ENCODE measurements around the gene IL5.

The IL5 gene

DNA sequence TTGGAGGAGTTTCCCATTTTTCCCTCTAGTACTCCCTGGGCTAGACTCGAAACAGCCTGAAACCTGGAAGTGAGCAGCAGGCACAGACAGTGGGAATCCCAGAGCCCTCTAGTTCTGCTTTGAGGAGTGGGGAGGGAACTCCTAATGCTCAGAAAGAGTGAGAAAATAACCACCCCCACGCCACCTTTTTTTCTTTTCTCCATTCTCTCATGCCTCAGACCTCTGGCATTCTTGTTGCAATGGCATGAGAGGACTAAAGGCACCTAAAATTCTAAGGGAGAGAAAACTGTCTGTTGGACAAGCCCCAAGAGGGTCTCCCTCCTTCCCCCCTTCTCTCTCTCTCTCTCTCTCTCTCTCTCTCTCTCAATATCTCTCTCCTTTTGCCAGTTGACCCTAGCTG is 37.7 kb downstream of the IL5 start:
- H3K14ac ChIP-seq (ENCODE audit: low read length) = no peak overlapping the region
- no peak overlapping the region for H4K8ac ChIP-seq (ENCODE audit: low read depth, low read length)
- H3K4me3 ChIP-seq (ENCODE audit: low read length in 2 of 2) = no peak overlapping the region
- H3K27me3 ChIP-seq (ENCODE audit: control insufficient read depth in 3 of 3, insufficient read depth in 3 of 3, low read depth in 1 of 3, low read length in 3 of 3) = peaks cover 0 to 8% (median 3%) of the 10 kb centered on the region in 3 experiments
- no peak overlapping the region for H2AK5ac ChIP-seq (ENCODE audit: low read depth, low read length)
- no peak overlapping the region for H2BK12ac ChIP-seq (ENCODE audit: low read length)
- no peak overlapping the region for H3K18ac ChIP-seq (ENCODE audit: low read length)
- no peak overlapping the region for H2BK15ac ChIP-seq (ENCODE audit: low read length)
- no peak overlapping the region for H2AFZ ChIP-seq (ENCODE audit: low read length)
- H3K9me3 ChIP-seq (replicated peaks in 1 of 2; ENCODE audit: control insufficient read depth in 2 of 2, insufficient read depth in 1 of 2, low read depth in 1 of 2, low read length in 2 of 2) = no peaks in the 10 kb centered on the region
- no peaks in the 10 kb centered on the region for H3K79me1 ChIP-seq (ENCODE audit: low read depth, low read length)
- no peak overlapping the region for H2BK5ac ChIP-seq (ENCODE audit: low read length)
- H3K4ac ChIP-seq (ENCODE audit: low read length) = no peak overlapping the region
- H3K23ac ChIP-seq (ENCODE audit: low read depth, low read length, poor library complexity) = no peak overlapping the region
- H3K36me3 ChIP-seq (replicated peaks in 1 of 2; ENCODE audit: control insufficient read depth in 2 of 2, insufficient read depth in 2 of 2, low read length in 2 of 2) = no peaks in the 10 kb centered on the region
- H3K27ac ChIP-seq (replicated peaks; ENCODE audit: low read length) = no peak overlapping the region
- no peak overlapping the region for H3K9ac ChIP-seq (ENCODE audit: low read depth, low read length, poor library complexity)
- no CpG with 5 or more reads among the region's 2 CpGs for WGBS, 2 donors (ENCODE audit: extremely low coverage in 2 of 2, insufficient read length in 2 of 2, insufficient replicate concordance in 1 of 2)
- no peak overlapping the region for H3K4me2 ChIP-seq (ENCODE audit: insufficient read depth, low read length, poor library complexity, severe bottlenecking)
- no peak for DNase-seq (ENCODE audit: low spot score)
- H4K91ac ChIP-seq (ENCODE audit: low read depth, low read length, poor library complexity) = no peak overlapping the region
- H2BK120ac ChIP-seq (ENCODE audit: low read depth, low read length) = no peak overlapping the region
- H3K4me1 ChIP-seq (ENCODE audit: control insufficient read depth in 2 of 2, insufficient read depth in 1 of 2, low read depth in 1 of 2, low read length in 2 of 2) = peaks cover 0 to 5% of the 10 kb centered on the region in 2 donors

DNA sequence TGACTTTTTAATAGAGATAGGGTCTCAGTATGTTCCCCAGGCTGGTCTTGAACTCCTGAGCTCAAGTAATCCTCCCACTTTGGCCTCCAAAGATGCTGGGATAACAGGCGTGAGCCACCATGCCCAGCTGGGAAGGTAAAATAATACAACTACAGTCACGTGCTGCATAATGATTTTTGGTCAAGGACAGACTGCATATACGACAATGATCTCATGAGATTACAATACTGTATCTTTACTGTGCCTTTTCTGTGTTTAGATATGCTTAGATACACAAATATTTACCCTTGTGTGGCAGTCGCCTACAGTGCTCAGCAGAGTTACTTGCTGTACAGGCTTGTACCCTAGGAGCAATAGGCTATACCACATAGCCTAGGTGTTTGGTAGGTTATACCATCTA is 38.6 kb downstream of the IL5 start:
- Histone ChIP-seq H3K4ac (ENCODE audit: low read length) (no peak overlapping the region), H3K4me3 (ENCODE audit: low read length in 2 of 2) (no peak overlapping the region), H3K4me2 (ENCODE audit: insufficient read depth, low read length, poor library complexity, severe bottlenecking) (no peak overlapping the region), H2BK15ac (ENCODE audit: low read length) (no peak overlapping the region), H2BK120ac (ENCODE audit: low read depth, low read length) (no peak overlapping the region), H3K18ac (ENCODE audit: low read length) (no peak overlapping the region), H3K9ac (ENCODE audit: low read depth, low read length, poor library complexity) (no peak overlapping the region), H3K14ac (ENCODE audit: low read length) (no peak overlapping the region), H2AK5ac (ENCODE audit: low read depth, low read length) (no peak overlapping the region), H3K27me3 (ENCODE audit: control insufficient read depth in 3 of 3, insufficient read depth in 3 of 3, low read depth in 1 of 3, low read length in 3 of 3) (peaks cover 0 to 10% (median 3%) of the 10 kb centered on the region in 3 experiments), H2AFZ (ENCODE audit: low read length) (no peak overlapping the region), H2BK5ac (ENCODE audit: low read length) (no peak overlapping the region), H4K8ac (ENCODE audit: low read depth, low read length) (no peak overlapping the region), H2BK12ac (ENCODE audit: low read length) (no peak overlapping the region), H3K9me3 (replicated peaks in 1 of 2; ENCODE audit: control insufficient read depth in 2 of 2, insufficient read depth in 1 of 2, low read depth in 1 of 2, low read length in 2 of 2) (no peaks in the 10 kb centered on the region), H3K4me1 (ENCODE audit: control insufficient read depth in 2 of 2, insufficient read depth in 1 of 2, low read depth in 1 of 2, low read length in 2 of 2) (peaks cover 0 to 10% of the 10 kb centered on the region in 2 donors), H3K27ac (replicated peaks; ENCODE audit: low read length) (no peak overlapping the region), H4K91ac (ENCODE audit: low read depth, low read length, poor library complexity) (no peak overlapping the region), H3K79me1 (ENCODE audit: low read depth, low read length) (no peaks in the 10 kb centered on the region), H3K23ac (ENCODE audit: low read depth, low read length, poor library complexity) (no peak overlapping the region), H3K36me3 (replicated peaks in 1 of 2; ENCODE audit: control insufficient read depth in 2 of 2, insufficient read depth in 2 of 2, low read length in 2 of 2) (no peaks in the 10 kb centered on the region)
- WGBS, 2 donors (ENCODE audit: extremely low coverage in 2 of 2, insufficient read length in 2 of 2, insufficient replicate concordance in 1 of 2) = no CpG with 5 or more reads among the region's 4 CpGs
- no peak for DNase-seq (ENCODE audit: low spot score)

DNA sequence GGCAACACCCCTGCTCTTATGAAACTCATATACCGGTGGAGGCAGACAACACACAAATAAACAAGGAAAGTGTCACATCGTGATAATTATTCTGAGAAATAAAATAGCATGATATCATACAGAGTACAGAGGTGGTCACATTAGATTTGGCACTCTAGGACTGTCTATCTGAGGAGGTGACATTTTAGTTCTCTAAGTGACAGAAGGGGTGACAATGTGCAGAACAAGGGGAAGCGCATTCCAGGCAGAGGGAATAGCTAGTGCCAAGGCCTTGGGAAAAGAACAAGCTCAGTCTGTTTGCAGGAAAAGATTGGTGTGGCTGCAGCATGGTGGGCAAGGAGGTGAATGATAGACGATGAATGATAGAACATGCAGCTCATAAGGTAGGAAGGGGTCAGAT is 40.1 kb downstream of the IL5 start:
- no peak overlapping the region for H3K4me3 ChIP-seq (ENCODE audit: low read length in 2 of 2)
- no peak overlapping the region for H3K4ac ChIP-seq (ENCODE audit: low read length)
- H3K4me2 ChIP-seq (ENCODE audit: insufficient read depth, low read length, poor library complexity, severe bottlenecking) = no peak overlapping the region
- H2BK120ac ChIP-seq (ENCODE audit: low read depth, low read length) = no peak overlapping the region
- no peak overlapping the region for H4K8ac ChIP-seq (ENCODE audit: low read depth, low read length)
- H2AFZ ChIP-seq (ENCODE audit: low read length) = no peak overlapping the region
- peaks cover 0 to 18% (median 3%) of the 10 kb centered on the region in 3 experiments for H3K27me3 ChIP-seq (ENCODE audit: control insufficient read depth in 3 of 3, insufficient read depth in 3 of 3, low read depth in 1 of 3, low read length in 3 of 3)
- H3K36me3 ChIP-seq (replicated peaks in 1 of 2; ENCODE audit: control insufficient read depth in 2 of 2, insufficient read depth in 2 of 2, low read length in 2 of 2) = no peaks in the 10 kb centered on the region
- peaks cover 0 to 10% of the 10 kb centered on the region in 2 donors for H3K4me1 ChIP-seq (ENCODE audit: control insufficient read depth in 2 of 2, insufficient read depth in 1 of 2, low read depth in 1 of 2, low read length in 2 of 2)
- DNase-seq (ENCODE audit: low spot score) = no peak
- no peaks in the 10 kb centered on the region for H3K9me3 ChIP-seq (replicated peaks in 1 of 2; ENCODE audit: control insufficient read depth in 2 of 2, insufficient read depth in 1 of 2, low read depth in 1 of 2, low read length in 2 of 2)
- H3K9ac ChIP-seq (ENCODE audit: low read depth, low read length, poor library complexity) = no peak overlapping the region
- H2BK5ac ChIP-seq (ENCODE audit: low read length) = no peak overlapping the region
- H2BK15ac ChIP-seq (ENCODE audit: low read length) = no peak overlapping the region
- H3K79me1 ChIP-seq (ENCODE audit: low read depth, low read length) = no peaks in the 10 kb centered on the region
- H2AK5ac ChIP-seq (ENCODE audit: low read depth, low read length) = no peak overlapping the region
- H2BK12ac ChIP-seq (ENCODE audit: low read length) = no peak overlapping the region
- WGBS, 2 donors (ENCODE audit: extremely low coverage in 2 of 2, insufficient read length in 2 of 2, insufficient replicate concordance in 1 of 2) = no CpG with 5 or more reads among the region's 4 CpGs
- H4K91ac ChIP-seq (ENCODE audit: low read depth, low read length, poor library complexity) = no peak overlapping the region
- no peak overlapping the region for H3K14ac ChIP-seq (ENCODE audit: low read length)
- no peak overlapping the region for H3K23ac ChIP-seq (ENCODE audit: low read depth, low read length, poor library complexity)
- no peak overlapping the region for H3K27ac ChIP-seq (replicated peaks; ENCODE audit: low read length)
- H3K18ac ChIP-seq (ENCODE audit: low read length) = no peak overlapping the region

- WGBS, 2 donors (ENCODE audit: extremely low coverage in 2 of 2, insufficient read length in 2 of 2, insufficient replicate concordance in 1 of 2) = no CpG with 5 or more reads among the region's 10 CpGs
Observed at GRCh38 chr5:132501961-132502931, 41.1 kb downstream of the IL5 start.

More at GRCh38 chr5:132501961-132502931, 41.1 kb downstream of the IL5 start:
- H3K4me2 ChIP-seq (ENCODE audit: insufficient read depth, low read length, poor library complexity, severe bottlenecking) = no peak overlapping the region
- no peak overlapping the region for H2BK12ac ChIP-seq (ENCODE audit: low read length)
- no peak overlapping the region for H3K4ac ChIP-seq (ENCODE audit: low read length)
- peaks cover 5 to 11% of the 10 kb centered on the region in 2 donors for H3K4me1 ChIP-seq (ENCODE audit: control insufficient read depth in 2 of 2, insufficient read depth in 1 of 2, low read depth in 1 of 2, low read length in 2 of 2)
- H3K4me3 ChIP-seq (ENCODE audit: low read length in 2 of 2) = no peak overlapping the region
- no peak overlapping the region for H4K91ac ChIP-seq (ENCODE audit: low read depth, low read length, poor library complexity)
- no peak overlapping the region for H3K18ac ChIP-seq (ENCODE audit: low read length)
- H3K27me3 ChIP-seq (ENCODE audit: control insufficient read depth in 3 of 3, insufficient read depth in 3 of 3, low read depth in 1 of 3, low read length in 3 of 3) = peaks cover 0 to 28% (median 4%) of the 10 kb centered on the region in 3 experiments
- H2BK120ac ChIP-seq (ENCODE audit: low read depth, low read length) = no peak overlapping the region
- peak overlapping the region; percentile 24 for H3K9ac ChIP-seq (ENCODE audit: low read depth, low read length, poor library complexity)
- no peak overlapping the region for H3K14ac ChIP-seq (ENCODE audit: low read length)
- H3K36me3 ChIP-seq (replicated peaks in 1 of 2; ENCODE audit: control insufficient read depth in 2 of 2, insufficient read depth in 2 of 2, low read length in 2 of 2) = no peaks in the 10 kb centered on the region
- peak overlapping the region; percentile 36 for H2AK5ac ChIP-seq (ENCODE audit: low read depth, low read length)
- H2AFZ ChIP-seq (ENCODE audit: low read length) = no peak overlapping the region
- no peak overlapping the region for H3K27ac ChIP-seq (replicated peaks; ENCODE audit: low read length)
- no peak overlapping the region for H3K23ac ChIP-seq (ENCODE audit: low read depth, low read length, poor library complexity)
- H3K9me3 ChIP-seq (replicated peaks in 1 of 2; ENCODE audit: control insufficient read depth in 2 of 2, insufficient read depth in 1 of 2, low read depth in 1 of 2, low read length in 2 of 2) = no peaks in the 10 kb centered on the region
- peak overlapping the region; percentile 16 for H2BK15ac ChIP-seq (ENCODE audit: low read length)
- no peak overlapping the region for H2BK5ac ChIP-seq (ENCODE audit: low read length)
- peak overlapping the region; percentile 55 for H4K8ac ChIP-seq (ENCODE audit: low read depth, low read length)
- DNase-seq (ENCODE audit: low spot score) = no peak
- no peaks in the 10 kb centered on the region for H3K79me1 ChIP-seq (ENCODE audit: low read depth, low read length)

Data from neuronal stem cell (in vitro differentiated cells).